Stimulated activated CD8-positive, alpha-beta memory T cell treated with anti-CD3 and anti-CD28 coated beads, Interleukin-4, amount 100 ng/mL, for 24 hours (primary cell): ENCODE measurements around the gene LAMP5.

ENCODE experiments used
- DNase-seq: peaks from one replicate; pipeline ENCODE4 v3.0.0-alpha.2; 2020; ENCODE audit warnings: low read depth

LAMP5 gene

DNA sequence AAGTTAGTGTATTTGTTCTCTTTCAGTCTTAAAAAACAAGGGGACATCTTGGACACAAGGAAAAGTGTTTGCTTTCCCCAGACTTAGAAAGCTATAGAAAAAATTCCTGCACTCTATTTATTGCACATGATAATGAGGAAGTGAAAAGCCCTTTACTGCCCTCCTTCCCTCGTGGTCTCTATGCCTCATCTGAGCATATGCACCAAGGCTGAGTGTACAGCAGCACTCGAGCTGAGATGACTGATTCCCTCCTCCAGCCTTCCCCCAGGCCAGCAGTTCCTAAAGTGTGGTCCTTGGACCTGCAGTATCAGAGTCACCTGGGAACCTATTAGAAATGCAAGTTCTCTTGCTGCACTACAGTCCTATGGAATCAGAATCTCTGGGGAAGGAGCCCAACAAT, 14.3 kb upstream of the LAMP5 start:
- DNase-seq = no peak

DNA sequence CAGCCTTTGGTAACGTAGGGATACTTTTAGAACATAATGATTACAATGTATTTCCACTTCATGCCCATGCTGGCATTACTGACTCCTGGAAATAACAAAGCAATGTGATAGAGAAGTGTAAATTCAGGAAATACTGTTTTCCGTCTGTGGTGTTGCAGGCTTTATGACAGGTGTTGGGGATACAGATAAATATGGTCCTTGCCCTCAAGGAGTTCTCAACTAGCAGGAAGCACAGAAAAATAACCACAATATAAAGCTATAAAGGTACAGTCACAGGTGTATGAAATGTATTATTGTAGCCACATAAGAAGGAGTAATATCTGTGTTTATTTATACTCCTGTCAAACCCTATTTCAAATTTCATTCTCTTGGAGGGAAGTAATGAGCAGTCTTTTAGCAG, 12.9 kb upstream of the LAMP5 start:
- DNase-seq = no peak

DNA sequence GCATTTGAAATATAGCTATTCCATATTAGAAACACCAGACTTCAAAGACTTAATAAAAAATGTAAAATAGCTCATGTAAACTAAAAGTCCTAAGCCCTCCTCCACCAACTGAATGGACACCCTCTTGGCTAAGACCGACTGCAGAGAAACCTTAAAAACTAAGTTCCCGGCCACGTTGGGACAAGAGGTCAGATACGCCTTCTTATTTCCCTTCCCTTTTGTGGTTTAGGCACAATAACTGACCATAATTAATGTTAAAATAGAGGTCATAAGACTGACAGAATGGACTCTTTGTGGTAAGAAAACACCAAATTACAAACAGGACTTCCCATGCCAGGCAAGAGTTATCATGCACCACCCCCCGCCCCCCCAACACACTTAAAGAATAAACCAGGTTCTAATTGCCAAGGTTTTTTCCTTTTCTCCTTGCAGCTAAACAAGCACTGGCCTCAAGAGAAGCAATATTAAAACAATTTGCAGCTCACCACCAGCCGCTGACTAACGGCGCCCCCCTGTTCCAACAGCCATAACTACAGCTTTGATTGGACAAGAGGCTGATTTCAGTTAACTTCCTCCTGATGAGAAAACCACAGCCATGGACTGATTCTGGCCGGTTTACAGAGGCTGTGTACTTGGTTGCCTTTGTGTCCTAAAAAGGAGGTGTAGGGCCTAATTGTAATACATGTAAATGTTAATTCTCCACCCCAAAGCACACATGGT, 10.7 kb upstream of the LAMP5 start:
- no peak for DNase-seq

DNA sequence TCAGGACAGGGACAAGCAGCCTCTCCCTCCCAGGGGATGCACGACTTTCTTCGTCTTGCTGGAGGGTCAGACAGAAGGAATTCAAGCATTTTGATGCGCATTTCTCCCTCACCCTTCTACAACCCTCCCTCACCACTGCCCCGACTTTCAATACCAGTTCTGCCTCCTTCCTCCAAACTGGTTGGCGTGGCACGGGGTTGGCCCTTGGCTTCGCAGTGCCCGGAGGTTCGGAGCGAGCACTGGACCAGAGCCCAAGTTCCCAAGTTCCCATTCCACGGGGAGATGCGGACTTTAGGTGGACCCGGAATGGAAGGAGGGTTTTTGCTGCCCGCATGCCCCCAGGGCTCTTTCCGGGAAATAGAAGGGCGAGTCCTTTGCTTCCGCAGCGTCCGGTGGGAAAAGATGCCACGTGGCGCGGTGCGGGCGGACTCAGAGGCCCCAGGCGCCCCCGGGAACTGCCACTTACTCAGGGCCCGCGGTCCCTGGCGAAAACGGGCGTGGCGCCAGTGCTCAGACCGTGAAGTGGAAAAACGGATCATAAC, 8.0 kb upstream of the LAMP5 start:
- DNase-seq = no peak

DNA sequence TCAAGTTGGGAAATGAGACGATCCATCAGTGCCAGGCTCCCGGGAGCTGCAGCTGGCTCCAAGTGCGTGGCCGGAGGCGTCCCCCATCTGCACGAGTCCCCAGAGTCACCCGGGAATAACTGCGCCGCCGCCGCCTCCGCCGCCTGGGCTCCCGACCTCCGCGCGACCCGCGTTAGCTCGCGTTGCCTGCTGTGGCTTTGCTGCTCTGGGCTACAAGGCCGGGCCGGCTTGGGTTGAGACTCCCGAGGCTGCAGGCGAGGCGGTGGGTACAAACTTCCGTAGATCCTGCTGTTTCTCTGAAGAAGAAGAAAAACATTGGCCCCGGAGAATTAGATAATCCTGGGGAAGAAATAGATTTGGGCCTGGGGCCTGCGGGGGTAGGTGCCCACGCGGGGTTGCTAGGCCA, 7.4 kb upstream of the LAMP5 start:
- DNase-seq = no peak

DNA sequence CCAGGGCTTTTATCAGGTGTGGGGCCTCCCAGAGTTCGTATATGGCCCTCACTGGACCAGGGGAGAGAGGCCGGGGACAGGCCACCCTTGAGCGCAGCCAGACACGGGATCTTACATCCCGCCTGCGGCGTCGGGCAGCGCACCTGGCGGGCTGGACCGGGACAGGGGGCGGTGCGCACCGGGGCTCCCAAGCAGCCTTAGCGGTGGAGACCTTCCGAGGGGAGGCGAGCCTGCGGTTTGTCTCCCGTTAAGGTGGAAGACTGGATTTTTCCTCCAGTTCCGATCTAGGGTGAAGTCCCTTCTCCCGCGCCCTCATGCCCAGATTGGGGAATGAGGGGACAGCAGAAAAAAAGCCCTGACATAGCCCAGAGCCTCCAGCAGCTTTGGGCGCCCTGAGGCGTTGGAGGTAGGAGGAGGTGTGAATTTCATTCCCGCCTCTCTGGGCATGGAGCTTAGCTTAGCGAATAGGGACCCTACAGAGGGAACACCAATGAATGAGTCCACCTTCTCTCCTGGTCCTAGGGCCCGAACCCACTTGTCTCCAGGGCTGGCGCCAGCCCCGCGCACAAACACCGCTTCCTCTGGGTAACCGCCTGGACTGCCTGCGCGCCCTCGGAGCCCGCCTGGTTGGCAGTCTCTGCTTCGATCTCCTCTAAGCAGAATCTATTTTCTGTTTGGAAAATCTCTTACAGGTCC, 6.7 kb upstream of the LAMP5 start:
- no peak for DNase-seq

DNA sequence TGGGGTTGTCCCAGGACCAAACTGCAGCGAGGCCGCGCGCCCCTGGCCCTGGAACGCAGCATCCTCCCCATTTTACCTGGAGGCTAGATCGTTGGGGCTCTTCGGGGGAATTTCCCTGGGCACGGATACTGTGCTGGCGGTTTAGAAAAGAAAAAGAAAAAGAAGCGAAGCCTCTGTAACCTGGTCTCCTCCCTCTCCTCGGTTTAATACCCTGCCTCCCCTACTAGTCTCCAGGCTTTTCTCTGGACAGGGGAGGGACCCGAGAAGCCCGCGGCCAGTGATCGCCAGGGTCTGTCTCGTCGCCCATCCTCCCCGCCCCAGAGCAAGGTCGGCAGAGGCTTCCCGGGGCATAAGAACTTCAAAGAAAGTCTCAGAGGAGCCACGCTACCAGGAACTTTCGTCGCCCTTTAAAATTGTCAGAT, 6.1 kb upstream of the LAMP5 start:
- no peak for DNase-seq

DNA sequence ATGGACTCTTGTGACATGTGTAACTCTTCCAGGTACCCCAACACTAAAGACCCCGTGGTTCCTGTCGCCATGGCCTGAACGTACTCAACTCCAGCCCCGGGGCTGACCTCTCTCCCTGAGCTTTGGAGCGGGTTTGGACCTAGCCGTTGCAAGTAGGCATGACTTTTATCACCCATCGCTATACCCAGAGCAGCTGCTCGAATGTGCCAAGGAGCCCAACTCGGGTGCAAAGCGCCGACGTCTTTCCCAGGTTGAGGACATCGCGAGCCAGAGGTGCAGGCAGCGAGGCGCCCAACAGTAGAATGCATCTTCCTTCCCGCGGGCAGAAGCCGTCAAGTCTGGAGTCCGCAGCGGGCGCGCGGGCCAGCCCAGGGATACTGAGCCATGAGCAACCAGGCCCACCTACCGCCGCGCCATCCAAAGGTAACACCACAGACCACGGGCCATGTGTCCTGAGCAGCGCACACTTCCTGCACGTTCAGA, 5.7 kb upstream of the LAMP5 start:
- DNase-seq = no peak

DNA sequence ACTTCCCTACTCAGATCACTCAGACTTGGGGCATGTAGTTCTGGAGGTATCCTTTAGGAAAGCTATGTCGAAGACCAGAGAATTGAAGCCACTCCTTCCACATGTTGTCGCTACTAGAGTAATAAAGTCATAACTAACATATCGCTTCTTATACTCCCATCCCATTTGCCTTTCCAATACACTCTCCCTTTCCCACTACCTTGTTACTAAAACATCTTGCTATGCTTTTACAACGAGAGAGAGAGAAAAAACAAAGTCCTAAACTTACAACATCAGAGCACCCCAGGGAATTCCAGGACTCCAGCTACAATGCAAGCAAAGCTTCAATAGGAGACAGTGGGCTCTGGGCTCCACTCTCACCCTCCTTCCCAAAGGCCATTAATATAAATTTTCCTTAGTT, 5.1 kb upstream of the LAMP5 start:
- DNase-seq = no peak

DNA sequence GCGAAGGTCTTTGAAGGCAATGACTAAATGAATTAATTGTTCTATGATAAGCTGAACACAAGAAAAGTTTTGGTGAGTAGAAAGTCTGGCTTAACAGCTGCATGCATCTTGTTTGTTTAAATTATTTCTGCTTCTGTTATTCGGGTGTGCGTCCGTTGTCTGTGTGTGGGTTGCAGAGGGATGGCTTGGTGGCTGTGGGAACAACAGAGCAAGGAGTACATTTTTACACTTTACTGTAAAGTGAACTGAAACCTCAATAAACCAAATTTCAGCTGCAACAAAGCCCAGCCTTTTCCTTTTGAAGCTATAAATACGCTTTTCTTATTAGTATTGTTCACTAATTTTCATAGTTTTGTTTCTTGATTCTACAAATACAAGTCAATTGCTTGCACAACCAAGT, 3.5 kb upstream of the LAMP5 start:
- no peak for DNase-seq

DNA sequence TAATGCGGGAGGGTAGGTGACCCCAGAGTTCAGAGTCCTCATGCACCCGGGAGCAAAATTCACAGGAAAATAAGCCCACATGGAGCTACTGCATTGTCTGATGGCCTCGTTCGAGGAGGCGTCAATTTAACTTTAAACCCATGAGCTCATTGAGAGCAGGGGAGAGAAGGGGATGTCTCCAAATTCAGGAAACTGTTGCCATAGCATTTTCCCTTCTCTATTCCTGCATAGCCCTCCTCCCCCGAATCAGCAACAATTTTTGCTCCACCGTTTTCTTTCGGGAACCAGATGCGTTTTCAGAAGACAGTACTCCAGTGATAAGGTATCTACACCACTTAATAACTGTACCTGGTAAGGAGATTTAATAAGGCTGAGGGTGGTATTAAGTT, 324 bp upstream of the LAMP5 start:
- DNase-seq = no peak

DNA sequence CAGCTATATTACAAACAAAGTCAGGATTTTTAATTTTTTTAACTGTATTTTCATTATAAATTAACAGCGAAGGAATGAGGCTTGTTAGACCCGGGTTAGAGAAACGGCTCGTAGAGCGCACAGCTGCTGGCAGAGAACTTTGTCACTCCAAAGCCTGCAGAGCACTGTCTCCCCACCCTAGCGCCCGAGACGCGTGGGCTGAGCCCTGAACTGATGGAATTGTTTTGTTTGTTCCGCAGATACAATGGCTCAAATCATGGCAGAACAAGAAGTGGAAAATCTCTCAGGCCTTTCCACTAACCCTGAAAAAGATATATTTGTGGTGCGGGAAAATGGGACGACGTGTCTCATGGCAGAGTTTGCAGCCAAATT, 810 bp downstream of the LAMP5 start:
- DNase-seq = no peak

DNA sequence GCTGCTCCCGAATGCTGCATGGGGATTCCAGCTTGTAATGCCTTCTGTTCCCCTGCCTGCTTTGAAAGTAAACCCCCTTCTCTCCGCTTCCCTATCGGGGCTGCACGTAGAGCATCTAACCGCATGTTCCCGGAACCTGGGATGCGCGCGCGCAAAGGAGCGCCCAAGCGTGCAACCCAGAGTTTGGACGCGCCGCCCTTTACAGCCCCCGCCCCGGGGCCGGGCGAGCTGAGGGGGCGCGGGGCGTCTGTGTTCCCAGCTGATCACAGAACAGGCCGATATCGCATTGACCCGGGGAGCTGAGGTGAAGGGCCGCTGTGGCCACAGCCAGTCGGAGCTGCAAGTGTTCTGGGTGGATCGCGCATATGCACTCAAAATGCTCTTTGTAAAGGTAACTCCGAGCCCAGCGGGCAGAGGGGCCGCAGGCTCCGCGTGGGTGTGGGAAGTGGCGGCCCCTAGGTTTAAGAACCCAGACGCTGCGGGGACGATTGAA, 1.4 kb downstream of the LAMP5 start:
- no peak for DNase-seq

DNA sequence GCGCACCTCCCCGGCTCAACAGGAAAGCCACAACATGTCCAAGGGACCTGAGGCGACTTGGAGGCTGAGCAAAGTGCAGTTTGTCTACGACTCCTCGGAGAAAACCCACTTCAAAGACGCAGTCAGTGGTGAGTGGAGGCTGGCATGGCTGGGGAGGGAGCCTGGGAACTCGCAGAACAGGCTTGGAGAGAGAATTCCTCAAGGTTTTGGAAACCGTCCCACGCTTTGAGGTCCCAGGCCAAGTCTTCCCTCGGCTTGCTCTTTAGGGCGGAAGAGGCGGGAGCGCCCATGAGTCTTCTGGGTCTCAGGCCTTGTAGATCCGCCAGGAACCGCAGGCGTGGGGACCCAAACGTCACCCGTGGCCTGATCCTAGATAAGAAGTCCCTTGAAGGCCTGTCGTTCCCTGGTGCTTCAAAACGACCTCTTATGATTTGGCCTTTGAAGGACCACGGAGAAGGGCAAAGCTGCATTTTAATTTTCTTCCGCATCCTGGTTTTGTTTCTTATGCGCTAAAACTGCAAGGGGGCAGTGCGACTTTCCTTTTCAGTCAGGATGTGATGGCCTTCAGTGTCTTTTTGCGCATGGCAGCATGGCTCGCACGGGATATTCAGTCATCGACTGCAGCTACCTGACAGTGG, 2.0 kb downstream of the LAMP5 start:
- no peak for DNase-seq

DNA sequence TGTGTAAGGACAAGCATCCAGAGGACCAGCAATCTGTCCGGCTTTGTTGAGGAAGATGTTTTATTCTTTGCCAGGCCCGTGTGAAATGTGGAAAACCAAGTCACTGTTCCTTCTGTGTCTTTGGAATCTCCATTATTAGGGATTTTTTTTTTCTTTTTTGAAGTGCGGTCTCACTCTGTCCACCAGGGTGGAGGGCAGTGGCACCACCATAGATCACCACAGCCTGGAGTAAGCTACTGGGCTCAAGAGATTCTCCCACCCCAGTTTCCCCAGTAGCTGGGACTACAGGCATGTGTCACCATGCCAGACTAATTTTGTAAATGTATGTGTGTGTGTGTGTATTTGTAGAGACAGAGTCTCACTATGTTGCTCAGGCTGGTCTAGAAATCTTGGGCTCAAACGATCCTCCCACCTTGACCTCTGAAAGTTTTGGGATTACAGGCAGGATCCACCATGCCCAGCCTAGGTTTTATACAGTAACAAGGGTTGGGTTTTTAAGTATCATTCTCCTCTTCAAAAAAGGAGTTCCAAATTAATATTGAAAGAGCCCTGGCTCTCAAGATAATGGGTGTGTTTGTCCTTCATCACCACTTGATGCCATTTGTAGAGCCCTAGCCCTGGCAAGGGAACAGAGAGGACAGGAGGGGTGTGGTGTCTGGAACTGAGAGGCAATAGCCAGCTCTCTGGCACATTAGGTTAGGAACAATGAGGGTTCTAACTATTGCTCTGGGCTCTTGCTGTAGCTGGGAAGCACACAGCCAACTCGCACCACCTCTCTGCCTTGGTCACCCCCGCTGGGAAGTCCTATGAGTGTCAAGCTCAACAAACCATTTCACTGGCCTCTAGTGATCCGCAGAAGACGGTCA, 3.1 kb downstream of the LAMP5 start:
- DNase-seq = no peak

DNA sequence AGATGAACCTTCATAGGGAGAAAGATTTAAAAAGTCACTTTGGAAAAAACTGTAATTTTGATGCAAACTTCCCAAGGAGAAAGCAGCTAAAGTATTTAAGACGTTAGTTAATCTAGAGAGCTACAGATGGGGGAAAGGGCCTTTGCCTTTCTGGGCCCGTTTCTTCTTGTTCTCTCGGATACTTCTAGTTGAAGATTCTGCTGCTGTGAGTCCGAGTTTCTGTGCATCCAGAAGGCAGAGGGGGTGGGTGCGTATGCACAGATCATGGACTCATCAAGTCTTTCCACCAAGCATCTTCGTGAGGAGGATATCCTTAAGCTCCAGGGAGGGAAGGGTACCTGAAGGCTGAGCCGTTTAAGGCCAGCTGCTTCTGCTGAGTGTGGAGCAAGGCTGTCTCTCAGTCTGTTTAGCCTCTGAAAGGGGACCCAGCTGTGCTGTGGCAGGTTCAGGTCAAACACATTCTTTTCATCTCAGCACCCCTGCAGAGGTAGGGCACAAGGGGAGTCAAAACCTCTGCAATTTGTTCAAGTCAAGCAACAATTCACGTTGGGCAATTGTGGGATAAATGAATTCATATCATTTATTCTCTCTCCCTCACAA, 4.3 kb downstream of the LAMP5 start:
- DNase-seq = no peak

DNA sequence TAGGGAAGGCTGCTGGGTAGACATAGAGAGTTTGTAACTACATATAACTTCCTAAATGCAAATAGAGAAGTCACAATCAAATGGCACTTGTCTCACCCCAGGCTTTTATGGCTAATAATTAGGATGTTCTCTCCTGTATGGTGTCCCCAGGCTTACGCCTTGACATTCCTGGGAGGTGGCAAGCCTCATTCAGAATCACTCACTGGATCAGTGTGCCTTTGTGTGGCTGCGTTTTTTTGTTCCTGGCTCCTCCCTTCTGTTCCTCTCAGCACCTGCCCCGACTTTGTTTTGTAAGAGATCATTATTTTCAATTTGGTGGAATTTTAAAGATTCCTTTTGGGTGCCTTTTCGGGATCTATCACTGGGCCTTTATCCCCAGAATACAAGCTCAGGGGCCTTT, 5.7 kb downstream of the LAMP5 start:
- no peak for DNase-seq

DNA sequence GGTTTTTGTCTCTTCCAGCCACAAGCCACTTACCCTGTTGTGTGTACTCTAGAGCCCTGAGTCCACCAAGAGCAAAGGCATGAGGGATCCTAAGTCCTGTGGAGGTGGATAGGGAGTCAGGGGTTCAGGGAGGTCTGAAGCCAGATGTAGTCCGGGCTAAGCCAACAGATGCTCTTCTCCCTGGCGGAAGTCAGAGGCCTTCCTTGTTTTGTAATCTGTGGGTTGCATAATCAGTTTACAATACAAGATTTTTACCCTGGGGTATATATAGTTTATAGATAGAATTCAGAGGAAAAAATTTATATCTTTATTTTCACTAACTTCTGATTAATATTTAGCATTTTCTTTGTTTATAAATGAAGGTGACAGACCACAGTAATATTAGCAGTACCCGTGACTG, 9.2 kb downstream of the LAMP5 start:
- DNase-seq = no peak

DNA sequence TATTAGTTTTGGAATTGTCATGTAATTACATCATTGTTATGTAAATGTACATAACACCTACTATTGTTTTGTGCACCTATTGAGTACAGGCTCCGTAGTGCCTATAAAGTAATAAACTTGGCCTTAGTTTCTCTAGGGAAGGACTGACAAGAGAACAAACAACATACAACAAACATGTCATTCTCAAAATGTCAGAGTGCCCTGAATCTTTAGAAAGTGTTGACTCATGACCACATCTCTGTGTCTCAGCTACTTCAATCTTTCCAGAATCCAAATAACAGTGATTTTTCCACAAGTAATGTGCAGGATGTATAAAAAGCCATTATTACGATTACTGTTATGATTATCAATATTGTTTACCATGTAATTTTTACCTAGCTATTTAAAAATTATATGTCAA, 17.2 kb downstream of the LAMP5 start:
- no peak for DNase-seq

DNA sequence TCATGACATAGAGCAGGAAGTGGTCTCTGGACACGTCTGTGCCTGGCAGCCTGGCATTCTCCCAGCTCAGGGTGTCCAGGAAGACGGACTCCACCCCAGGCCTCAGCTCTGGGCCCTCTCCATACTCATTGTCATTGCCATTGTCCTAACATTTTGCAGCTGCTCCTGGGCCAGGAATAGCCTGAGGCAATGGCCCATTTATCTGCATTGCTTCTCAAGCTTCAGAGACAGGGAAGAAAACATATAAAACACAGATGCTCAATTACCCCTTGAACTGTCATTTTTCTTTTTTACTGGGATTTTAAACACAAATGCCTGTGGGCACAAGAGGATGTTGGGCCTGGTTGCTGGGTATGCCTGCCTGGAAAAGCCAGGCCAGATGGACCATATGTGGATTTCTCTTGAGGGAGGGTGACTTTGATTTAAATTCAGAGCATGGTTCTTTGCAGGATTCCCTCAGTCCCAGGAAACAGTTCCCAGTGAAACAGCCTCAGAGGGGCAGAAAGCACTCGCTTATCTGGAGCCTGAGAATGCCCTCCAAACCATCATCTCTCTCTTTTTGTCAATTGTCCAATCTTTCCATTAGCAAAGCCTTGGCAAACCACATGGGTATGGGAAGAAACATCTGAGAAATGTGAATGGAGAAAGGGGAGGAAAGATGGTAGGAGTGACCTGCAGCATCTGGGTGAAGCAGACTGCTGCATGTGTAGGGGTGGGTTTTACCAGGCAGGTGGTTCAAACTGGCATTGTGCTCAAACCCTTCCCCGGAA, 17.9 kb downstream of the LAMP5 start:
- no peak for DNase-seq

DNA sequence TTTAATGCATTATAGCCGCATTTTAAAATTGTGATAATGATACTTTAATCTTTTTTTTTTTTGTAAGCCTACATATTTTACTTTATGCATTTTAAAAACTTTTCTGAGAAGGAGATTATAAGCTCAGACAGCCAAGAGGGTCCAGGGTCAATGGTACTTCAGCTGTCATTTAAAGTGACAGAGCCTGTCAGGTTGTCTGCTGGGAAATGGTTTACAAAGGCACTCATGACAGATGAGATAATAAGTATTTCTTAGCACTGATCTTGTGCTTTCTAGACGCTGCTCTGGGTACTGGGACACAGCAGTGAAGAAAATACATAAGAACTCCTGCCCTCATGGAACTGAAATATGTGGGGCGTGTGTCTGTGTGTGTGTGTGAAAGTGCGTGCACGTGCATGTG, 19.6 kb downstream of the LAMP5 start:
- no peak for DNase-seq
